PC-9 (cell line): ENCODE results near the gene ZNF469. TPM values are rescaled to one million over a fixed set of nuclear protein-coding genes. Genes with fewer than 3 reads are reported as not detected.

Source experiments
- BruUV-seq: library from RNA; stranded (reverse); fragments of 400-500 nt; replicated peaks from 2 replicates; lab custom pipeline; 2021; lab: Mats Ljungman, UMichigan
- CTCF ChIA-PET: fragments of 300-600 bp; sonication (Branson Sonifier 250); formaldehyde crosslinking; loops from one replicate; lab custom pipeline; 2022; ENCODE audit warnings: antibody characterized with exemption; lab: Charles Lee
- POLR2A ChIA-PET: fragments of 300-600 bp; sonication (Branson Sonifier 250); formaldehyde crosslinking; loops from one replicate; lab custom pipeline; 2022; ENCODE audit warnings: antibody characterized with exemption; ENCODE audit not compliant: unreplicated experiment; lab: Charles Lee
- DNase-seq, 2 experiments: peaks; one replicate each; pipeline versions ENCODE4 v3.0.0 to v3.0.0-alpha.2; 2015 to 2022; ENCODE audit warnings: mixed read lengths in 1 of 2
- H2AFZ ChIP-seq: fragments of 200-600 bp; sonication (generic); 2 replicates; pipeline ENCODE4 v1.8.1; 2017; ENCODE audit warnings: antibody characterized with exemption
- H3F3A ChIP-seq: fragments of 200-600 bp; sonication (generic); 2 replicates; pipeline ENCODE4 v1.8.1; 2017; ENCODE audit warnings: antibody characterized with exemption, mild to moderate bottlenecking, low read depth; ENCODE audit not compliant: insufficient read depth
- H3K27ac ChIP-seq: fragments of 200-600 bp; sonication (generic); 2 replicates; pipeline ENCODE4 v1.6.1; 2016; ENCODE audit warnings: mixed run types
- H3K27me3 ChIP-seq: fragments of 200-600 bp; sonication (generic); 2 replicates; pipeline ENCODE4 v1.6.1; 2016; ENCODE audit warnings: low read depth, mixed run types; ENCODE audit not compliant: insufficient read depth
- H3K36me3 ChIP-seq: fragments of 200-600 bp; sonication (generic); 2 replicates; pipeline ENCODE4 v1.6.1; 2016; ENCODE audit warnings: low read depth, mixed run types
- H3K4me1 ChIP-seq: fragments of 200-600 bp; sonication (generic); replicated peaks from 2 replicates; pipeline ENCODE4 v1.6.1; 2016; ENCODE audit warnings: mixed run types; ENCODE audit not compliant: insufficient read depth
- H3K4me2 ChIP-seq: fragments of 200-600 bp; sonication (generic); 2 replicates; pipeline ENCODE4 v1.6.1; 2017; ENCODE audit warnings: mixed run types
- H3K4me3 ChIP-seq: fragments of 200-600 bp; sonication (generic); 2 replicates; pipeline ENCODE4 v1.6.1; 2016; ENCODE audit warnings: mixed run types
- H3K79me2 ChIP-seq: fragments of 200-600 bp; sonication (generic); 2 replicates; pipeline ENCODE4 v1.6.1; 2017; ENCODE audit warnings: low read depth, mixed run types
- H3K9me2 ChIP-seq: fragments of 200-600 bp; sonication (generic); 2 replicates; pipeline ENCODE4 v1.8.1; 2017; ENCODE audit warnings: mild to moderate bottlenecking; ENCODE audit not compliant: insufficient read depth
- H3K9me3 ChIP-seq: fragments of 200-600 bp; sonication (generic); 2 replicates; pipeline ENCODE4 v1.8.1; 2016; ENCODE audit warnings: low read depth; ENCODE audit not compliant: insufficient read depth
- H4K20me1 ChIP-seq: fragments of 200-600 bp; sonication (generic); 2 replicates; pipeline ENCODE4 v1.8.1; 2017; ENCODE audit not compliant: insufficient read depth
- CTCF ChIP-seq: fragments of 200-600 bp; sonication (generic); conservative IDR thresholded peaks from 2 replicates; pipeline ENCODE4 v1.6.1; 2017; ENCODE audit warnings: mixed run types, antibody characterized with exemption, mild to moderate bottlenecking, moderate library complexity
- EZH2 ChIP-seq: fragments of 200-600 bp; sonication (generic); IDR thresholded peaks from 2 replicates; pipeline ENCODE4 v1.8.0; 2017; ENCODE audit warnings: antibody characterized with exemption, low read depth
- intact Hi-C: fragments of 100-400 bp; cut with micrococcal nuclease; formaldehyde crosslinking; loops from one replicate; pipeline ENCODE4 v1.10.0; 2022; ENCODE audit not compliant: unreplicated experiment
- total RNA-seq: library from RNA; stranded (reverse); gene quantifications from 2 replicates; pipeline ENCODE4 v1.2.3, GENCODE V29; 2021

The ZNF469 gene
- total RNA-seq, 1 experiment from 2014 or later = 9.8 TPM

DNA sequence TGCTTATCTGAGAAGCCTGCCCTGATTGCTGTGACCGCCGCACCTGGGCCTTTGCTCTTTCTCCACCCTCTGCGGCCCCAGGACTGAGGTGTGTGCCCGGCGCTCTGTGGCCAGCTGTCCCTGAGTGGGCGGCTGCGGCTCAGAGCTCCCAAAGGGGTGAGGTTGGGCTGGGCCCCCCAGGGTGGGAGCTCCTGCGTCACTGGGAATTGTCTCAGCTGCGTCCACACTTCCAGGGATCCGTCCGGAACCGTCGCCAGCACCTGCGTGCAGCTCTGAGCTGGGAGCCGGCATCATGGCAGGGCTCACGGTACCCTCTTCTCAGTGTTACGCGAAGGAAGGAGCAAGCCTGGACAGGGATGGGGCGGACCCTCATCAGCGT, 24.3 kb downstream of the ZNF469 start:
- H3K4me3 ChIP-seq = no peak overlapping the region
- no peaks in the 10 kb centered on the region for H3K36me3 ChIP-seq
- no peak overlapping the region for H2AFZ ChIP-seq
- no peak for DNase-seq
- H3K4me2 ChIP-seq = no peak overlapping the region
- no peaks in the 10 kb centered on the region for H3K9me3 ChIP-seq
- no peaks in the 10 kb centered on the region for H3K9me2 ChIP-seq
- H3F3A ChIP-seq = no peaks in the 10 kb centered on the region
- no peak for TF ChIP-seq EZH2
- TF ChIP-seq CTCF = no peak
- no peaks in the 10 kb centered on the region for H4K20me1 ChIP-seq
- BruUV-seq = no TSS peak
- intact Hi-C loops = no loop called here
- ChIA-PET POLR2A (no interaction called here), CTCF (no interaction called here)
- no peaks in the 10 kb centered on the region for H3K27me3 ChIP-seq
- no peak overlapping the region for H3K27ac ChIP-seq
- no peaks in the 10 kb centered on the region for H3K79me2 ChIP-seq
- H3K4me1 ChIP-seq = no peaks in the 10 kb centered on the region

DNA sequence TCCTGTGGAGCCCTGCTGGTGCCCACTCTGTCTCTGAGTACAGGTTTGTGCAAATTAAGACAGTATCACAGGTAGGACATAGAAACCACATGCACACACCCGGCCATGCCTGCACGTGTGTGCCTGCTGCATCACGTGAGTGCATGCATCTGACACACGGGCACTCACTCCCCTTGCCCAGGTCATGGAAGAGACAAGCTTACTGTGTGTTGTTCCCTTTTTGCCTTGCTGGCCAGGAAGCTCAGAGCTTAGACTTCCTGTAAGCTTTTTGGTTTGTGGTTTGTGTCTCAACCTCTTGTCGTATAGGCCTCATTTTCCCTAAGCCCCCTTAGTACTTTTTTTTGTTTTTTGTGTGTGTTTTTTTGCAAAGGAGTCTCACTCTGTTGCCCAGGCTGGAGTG, 25.0 kb downstream of the ZNF469 start:
- H3K9me3 ChIP-seq = no peaks in the 10 kb centered on the region
- POLR2A ChIA-PET = no interaction called here
- H3F3A ChIP-seq = no peaks in the 10 kb centered on the region
- TF ChIP-seq CTCF (no peak), EZH2 (no peak)
- CTCF ChIA-PET = interaction anchor here (0.6 kb wide), 1 partner anchor 607 kb away, joined by 13 read pairs; no protein-coding TSS in a partner anchor
- no peak overlapping the region for H2AFZ ChIP-seq
- no peak overlapping the region for H3K4me2 ChIP-seq
- H4K20me1 ChIP-seq = no peaks in the 10 kb centered on the region
- no peaks in the 10 kb centered on the region for H3K27me3 ChIP-seq
- H3K27ac ChIP-seq = no peak overlapping the region
- H3K79me2 ChIP-seq = no peaks in the 10 kb centered on the region
- no peak overlapping the region for H3K4me3 ChIP-seq
- intact Hi-C loops = no loop called here
- H3K36me3 ChIP-seq = no peaks in the 10 kb centered on the region
- H3K9me2 ChIP-seq = no peaks in the 10 kb centered on the region
- no TSS peak for BruUV-seq
- no peak for DNase-seq
- H3K4me1 ChIP-seq = no peaks in the 10 kb centered on the region

- no peaks in the 10 kb centered on the region for H3K27me3 ChIP-seq
- H3K36me3 ChIP-seq = no peaks in the 10 kb centered on the region
- DNase-seq = no peak
- no peaks in the 10 kb centered on the region for H3K9me2 ChIP-seq
- H3K9me3 ChIP-seq = no peaks in the 10 kb centered on the region
- H3K4me2 ChIP-seq = no peak overlapping the region
- no peak overlapping the region for H3K4me3 ChIP-seq
- no TSS peak for BruUV-seq
- intact Hi-C loops = no loop called here
- no peaks in the 10 kb centered on the region for H3K79me2 ChIP-seq
- ChIA-PET CTCF (no interaction called here), POLR2A (no interaction called here)
- H2AFZ ChIP-seq = no peak overlapping the region
- H3K4me1 ChIP-seq = no peaks in the 10 kb centered on the region
- no peaks in the 10 kb centered on the region for H4K20me1 ChIP-seq
- no peaks in the 10 kb centered on the region for H3F3A ChIP-seq
- TF ChIP-seq CTCF (no peak), EZH2 (no peak)
- no peak overlapping the region for H3K27ac ChIP-seq
Measured at GRCh38 chr16:88408561-88409142, 25.9 kb downstream of the ZNF469 start.
